ENCODE results near the gene GTF3C4. TPM values are rescaled to one million over a fixed set of nuclear protein-coding genes. Genes with fewer than 3 reads are reported as not detected.

The GTF3C4 gene
- total and polyA plus RNA-seq, 2 of the 13 experiments (the other 11 are each of a cell fraction or from before 2014, with no cell fraction given) = 2.6 to 12.9 TPM

DNA sequence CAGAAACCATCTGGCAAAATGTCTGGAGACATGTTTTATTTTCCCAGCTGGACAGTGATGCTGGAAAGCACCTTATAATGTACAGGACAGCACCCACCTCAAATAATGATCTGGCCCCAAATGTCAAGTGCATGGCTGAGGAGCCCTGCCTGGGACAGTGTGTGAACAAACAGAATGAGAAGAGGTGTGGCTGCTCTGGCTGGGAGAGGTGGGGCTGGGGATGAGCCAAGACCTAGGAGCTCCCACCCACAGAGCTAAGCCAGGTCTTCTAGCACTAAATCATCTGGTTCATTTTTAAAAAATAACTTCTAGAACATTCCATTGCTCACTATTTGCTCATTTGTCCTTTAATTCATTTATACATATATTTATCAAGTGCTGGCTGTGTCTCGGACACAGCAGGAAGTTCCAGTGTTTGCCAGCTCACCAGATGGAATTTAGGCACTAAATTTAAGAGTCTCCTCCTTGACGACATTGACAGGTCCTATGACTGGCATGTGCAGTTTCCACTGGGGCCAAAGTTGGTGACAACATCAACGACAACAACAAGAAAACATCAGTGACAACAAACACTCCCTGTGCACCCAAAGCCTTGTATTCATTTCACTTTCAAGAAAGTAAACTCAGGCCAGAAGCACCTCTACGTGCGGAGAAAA lies 59.1 kb downstream of the GTF3C4 start:
- peaks cover 4 to 41% of the 10 kb centered on the region in 2 experiments for H3K27me3 ChIP-seq (ENCODE audit: control insufficient read depth in 1 of 2, insufficient read depth in 2 of 2, low read length in 2 of 2)
- H3K9ac ChIP-seq (ENCODE audit: insufficient read depth, low read depth, low read length) = no peak overlapping the region
- ChIA-PET POLR2A (no interaction called here), CTCF (ENCODE audit: low intra/inter-chr PET ratio, low total read pairs) (no interaction called here)
- H4K20me1 ChIP-seq (ENCODE audit: insufficient read depth, low read length) = no peaks in the 10 kb centered on the region
- WGBS (ENCODE audit: low lambda C conversion rate) = 33% methylated on average over 5 of the region's 5 CpGs
- FAIRE-seq (no peak), DNase-seq (ENCODE audit: low spot score) (no peak), ATAC-seq (no peak)
- H3K9me3 ChIP-seq (ENCODE audit: low read length) = no peaks in the 10 kb centered on the region
- H3K27ac ChIP-seq (ENCODE audit: extremely low read length, insufficient read depth, low read length) = no peak overlapping the region
- no peak overlapping the region for H2AFZ ChIP-seq (ENCODE audit: low read length)
- no peak overlapping the region for H3K4me2 ChIP-seq (ENCODE audit: low read depth, low read length)
- H3K4me1 ChIP-seq (ENCODE audit: insufficient read depth, low read length) = no peaks in the 10 kb centered on the region
- no peaks in the 10 kb centered on the region for H3K79me2 ChIP-seq (ENCODE audit: insufficient read depth, low read length)
- BruUV-seq (replicated peaks) = no TSS peak
- H3K36me3 ChIP-seq (replicated peaks in 1 of 2; ENCODE audit: control insufficient read depth in 1 of 2, insufficient read depth in 2 of 2, low read length in 2 of 2) = no peaks in the 10 kb centered on the region
- in situ Hi-C loops (cut with HindIII; ENCODE audit: extremely low pct_ligation_motif_present, low pct_unique_long_range_greater_than_20kb) (no loop called here), intact Hi-C loops (cut with micrococcal nuclease; ENCODE audit: unreplicated experiment) (no loop called here)
- H3K4me3 ChIP-seq (replicated peaks in 1 of 3; ENCODE audit: insufficient read depth in 1 of 3, low read depth in 2 of 3, low read length in 3 of 3) = no peak overlapping the region
- TF ChIP-seq, protein P1, sequence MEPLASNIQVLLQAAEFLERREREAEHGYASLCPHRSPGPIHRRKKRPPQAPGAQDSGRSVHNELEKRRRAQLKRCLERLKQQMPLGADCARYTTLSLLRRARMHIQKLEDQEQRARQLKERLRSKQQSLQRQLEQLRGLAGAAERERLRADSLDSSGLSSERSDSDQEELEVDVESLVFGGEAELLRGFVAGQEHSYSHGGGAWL (CRISPR knock-in tag; IDR thresholded peaks at IDR 0.05) = no peak
- no peak for TF ChIP-seq ZNF792 (CRISPR knock-in tag; IDR thresholded peaks at IDR 0.05)
- TF ChIP-seq, protein P2, sequence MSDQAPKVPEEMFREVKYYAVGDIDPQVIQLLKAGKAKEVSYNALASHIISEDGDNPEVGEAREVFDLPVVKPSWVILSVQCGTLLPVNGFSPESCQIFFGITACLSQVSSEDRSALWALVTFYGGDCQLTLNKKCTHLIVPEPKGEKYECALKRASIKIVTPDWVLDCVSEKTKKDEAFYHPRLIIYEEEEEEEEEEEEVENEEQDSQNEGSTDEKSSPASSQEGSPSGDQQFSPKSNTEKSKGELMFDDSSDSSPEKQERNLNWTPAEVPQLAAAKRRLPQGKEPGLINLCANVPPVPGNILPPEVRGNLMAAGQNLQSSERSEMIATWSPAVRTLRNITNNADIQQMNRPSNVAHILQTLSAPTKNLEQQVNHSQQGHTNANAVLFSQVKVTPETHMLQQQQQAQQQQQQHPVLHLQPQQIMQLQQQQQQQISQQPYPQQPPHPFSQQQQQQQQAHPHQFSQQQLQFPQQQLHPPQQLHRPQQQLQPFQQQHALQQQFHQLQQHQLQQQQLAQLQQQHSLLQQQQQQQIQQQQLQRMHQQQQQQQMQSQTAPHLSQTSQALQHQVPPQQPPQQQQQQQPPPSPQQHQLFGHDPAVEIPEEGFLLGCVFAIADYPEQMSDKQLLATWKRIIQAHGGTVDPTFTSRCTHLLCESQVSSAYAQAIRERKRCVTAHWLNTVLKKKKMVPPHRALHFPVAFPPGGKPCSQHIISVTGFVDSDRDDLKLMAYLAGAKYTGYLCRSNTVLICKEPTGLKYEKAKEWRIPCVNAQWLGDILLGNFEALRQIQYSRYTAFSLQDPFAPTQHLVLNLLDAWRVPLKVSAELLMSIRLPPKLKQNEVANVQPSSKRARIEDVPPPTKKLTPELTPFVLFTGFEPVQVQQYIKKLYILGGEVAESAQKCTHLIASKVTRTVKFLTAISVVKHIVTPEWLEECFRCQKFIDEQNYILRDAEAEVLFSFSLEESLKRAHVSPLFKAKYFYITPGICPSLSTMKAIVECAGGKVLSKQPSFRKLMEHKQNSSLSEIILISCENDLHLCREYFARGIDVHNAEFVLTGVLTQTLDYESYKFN (CRISPR knock-in tag; conservative IDR thresholded peaks at IDR 0.05) = no peak
- TF ChIP-seq, protein P3, sequence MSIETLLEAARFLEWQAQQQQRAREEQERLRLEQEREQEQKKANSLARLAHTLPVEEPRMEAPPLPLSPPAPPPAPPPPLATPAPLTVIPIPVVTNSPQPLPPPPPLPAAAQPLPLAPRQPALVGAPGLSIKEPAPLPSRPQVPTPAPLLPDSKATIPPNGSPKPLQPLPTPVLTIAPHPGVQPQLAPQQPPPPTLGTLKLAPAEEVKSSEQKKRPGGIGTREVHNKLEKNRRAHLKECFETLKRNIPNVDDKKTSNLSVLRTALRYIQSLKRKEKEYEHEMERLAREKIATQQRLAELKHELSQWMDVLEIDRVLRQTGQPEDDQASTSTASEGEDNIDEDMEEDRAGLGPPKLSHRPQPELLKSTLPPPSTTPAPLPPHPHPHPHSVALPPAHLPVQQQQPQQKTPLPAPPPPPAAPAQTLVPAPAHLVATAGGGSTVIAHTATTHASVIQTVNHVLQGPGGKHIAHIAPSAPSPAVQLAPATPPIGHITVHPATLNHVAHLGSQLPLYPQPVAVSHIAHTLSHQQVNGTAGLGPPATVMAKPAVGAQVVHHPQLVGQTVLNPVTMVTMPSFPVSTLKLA (IDR thresholded peaks at IDR 0.05) = no peak
- no peak for TF ChIP-seq POLR2AphosphoS2 (IDR thresholded peaks at IDR 0.05; ENCODE audit: low read depth, low read length)
- TF ChIP-seq, protein P4, sequence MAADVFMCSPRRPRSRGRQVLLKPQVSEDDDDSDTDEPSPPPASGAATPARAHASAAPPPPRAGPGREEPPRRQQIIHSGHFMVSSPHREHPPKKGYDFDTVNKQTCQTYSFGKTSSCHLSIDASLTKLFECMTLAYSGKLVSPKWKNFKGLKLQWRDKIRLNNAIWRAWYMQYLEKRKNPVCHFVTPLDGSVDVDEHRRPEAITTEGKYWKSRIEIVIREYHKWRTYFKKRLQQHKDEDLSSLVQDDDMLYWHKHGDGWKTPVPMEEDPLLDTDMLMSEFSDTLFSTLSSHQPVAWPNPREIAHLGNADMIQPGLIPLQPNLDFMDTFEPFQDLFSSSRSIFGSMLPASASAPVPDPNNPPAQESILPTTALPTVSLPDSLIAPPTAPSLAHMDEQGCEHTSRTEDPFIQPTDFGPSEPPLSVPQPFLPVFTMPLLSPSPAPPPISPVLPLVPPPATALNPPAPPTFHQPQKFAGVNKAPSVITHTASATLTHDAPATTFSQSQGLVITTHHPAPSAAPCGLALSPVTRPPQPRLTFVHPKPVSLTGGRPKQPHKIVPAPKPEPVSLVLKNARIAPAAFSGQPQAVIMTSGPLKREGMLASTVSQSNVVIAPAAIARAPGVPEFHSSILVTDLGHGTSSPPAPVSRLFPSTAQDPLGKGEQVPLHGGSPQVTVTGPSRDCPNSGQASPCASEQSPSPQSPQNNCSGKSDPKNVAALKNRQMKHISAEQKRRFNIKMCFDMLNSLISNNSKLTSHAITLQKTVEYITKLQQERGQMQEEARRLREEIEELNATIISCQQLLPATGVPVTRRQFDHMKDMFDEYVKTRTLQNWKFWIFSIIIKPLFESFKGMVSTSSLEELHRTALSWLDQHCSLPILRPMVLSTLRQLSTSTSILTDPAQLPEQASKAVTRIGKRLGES (CRISPR knock-in tag; IDR thresholded peaks at IDR 0.05; ENCODE audit: borderline replicate concordance) = no peak
- TF ChIP-seq, protein P5, sequence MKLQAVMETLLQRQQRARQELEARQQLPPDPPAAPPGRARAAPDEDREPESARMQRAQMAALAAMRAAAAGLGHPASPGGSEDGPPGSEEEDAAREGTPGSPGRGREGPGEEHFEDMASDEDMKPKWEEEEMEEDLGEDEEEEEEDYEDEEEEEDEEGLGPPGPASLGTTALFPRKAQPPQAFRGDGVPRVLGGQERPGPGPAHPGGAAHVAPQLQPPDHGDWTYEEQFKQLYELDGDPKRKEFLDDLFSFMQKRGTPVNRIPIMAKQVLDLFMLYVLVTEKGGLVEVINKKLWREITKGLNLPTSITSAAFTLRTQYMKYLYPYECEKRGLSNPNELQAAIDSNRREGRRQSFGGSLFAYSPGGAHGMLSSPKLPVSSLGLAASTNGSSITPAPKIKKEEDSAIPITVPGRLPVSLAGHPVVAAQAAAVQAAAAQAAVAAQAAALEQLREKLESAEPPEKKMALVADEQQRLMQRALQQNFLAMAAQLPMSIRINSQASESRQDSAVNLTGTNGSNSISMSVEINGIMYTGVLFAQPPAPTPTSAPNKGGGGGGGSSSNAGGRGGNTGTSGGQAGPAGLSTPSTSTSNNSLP (IDR thresholded peaks at IDR 0.05; ENCODE audit: low read depth, low read length) = no peak
- TF ChIP-seq, protein P6, sequence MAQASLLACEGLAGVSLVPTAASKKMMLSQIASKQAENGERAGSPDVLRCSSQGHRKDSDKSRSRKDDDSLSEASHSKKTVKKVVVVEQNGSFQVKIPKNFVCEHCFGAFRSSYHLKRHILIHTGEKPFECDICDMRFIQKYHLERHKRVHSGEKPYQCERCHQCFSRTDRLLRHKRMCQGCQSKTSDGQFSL (CRISPR knock-in tag; IDR thresholded peaks at IDR 0.05) = no peak
- TF ChIP-seq, protein P7, sequence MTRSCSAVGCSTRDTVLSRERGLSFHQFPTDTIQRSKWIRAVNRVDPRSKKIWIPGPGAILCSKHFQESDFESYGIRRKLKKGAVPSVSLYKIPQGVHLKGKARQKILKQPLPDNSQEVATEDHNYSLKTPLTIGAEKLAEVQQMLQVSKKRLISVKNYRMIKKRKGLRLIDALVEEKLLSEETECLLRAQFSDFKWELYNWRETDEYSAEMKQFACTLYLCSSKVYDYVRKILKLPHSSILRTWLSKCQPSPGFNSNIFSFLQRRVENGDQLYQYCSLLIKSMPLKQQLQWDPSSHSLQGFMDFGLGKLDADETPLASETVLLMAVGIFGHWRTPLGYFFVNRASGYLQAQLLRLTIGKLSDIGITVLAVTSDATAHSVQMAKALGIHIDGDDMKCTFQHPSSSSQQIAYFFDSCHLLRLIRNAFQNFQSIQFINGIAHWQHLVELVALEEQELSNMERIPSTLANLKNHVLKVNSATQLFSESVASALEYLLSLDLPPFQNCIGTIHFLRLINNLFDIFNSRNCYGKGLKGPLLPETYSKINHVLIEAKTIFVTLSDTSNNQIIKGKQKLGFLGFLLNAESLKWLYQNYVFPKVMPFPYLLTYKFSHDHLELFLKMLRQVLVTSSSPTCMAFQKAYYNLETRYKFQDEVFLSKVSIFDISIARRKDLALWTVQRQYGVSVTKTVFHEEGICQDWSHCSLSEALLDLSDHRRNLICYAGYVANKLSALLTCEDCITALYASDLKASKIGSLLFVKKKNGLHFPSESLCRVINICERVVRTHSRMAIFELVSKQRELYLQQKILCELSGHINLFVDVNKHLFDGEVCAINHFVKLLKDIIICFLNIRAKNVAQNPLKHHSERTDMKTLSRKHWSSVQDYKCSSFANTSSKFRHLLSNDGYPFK (CRISPR knock-in tag; IDR thresholded peaks at IDR 0.05; ENCODE audit: borderline replicate concordance) = no peak
